HCT116 (cell line): ENCODE measurements around the gene MSLN. TPM values are rescaled to one million over a fixed set of nuclear protein-coding genes. Genes with fewer than 3 reads are reported as not detected.

Experiments used
- ATAC-seq: fragments of 200-7000 bp; cut with Tn5 transposase; 2 replicates; pipeline ENCODE4 v1.9.1; 2020; ENCODE audit warnings: mild to moderate bottlenecking, moderate library complexity
- BruUV-seq: library from RNA; stranded (reverse); fragments of 400-500 nt; replicated peaks from 2 replicates; lab custom pipeline; 2021; lab: Mats Ljungman, UMichigan
- CTCF ChIA-PET: fragments of 300-600 bp; sonication (Branson Sonifier 250); formaldehyde crosslinking; loops from one replicate; lab custom pipeline; 2021; ENCODE audit warnings: antibody characterized with exemption; lab: Charles Lee
- POLR2A ChIA-PET: fragments of 300-600, 350-600 bp; sonication (Branson Sonifier 250); formaldehyde crosslinking; loops from one replicate; lab custom pipeline; 2021; ENCODE audit warnings: antibody characterized with exemption; lab: Charles Lee
- RAD21 ChIA-PET, 2 experiments: fragments of 300-600 bp; sonication (Branson Sonifier 250); formaldehyde crosslinking; loops; one replicate each; lab custom pipeline; 2023; ENCODE audit warnings: low total read pairs in 2 of 2; ENCODE audit not compliant: uncharacterized antibody in 2 of 2, unreplicated experiment in 2 of 2, low non-redundant PET in 1 of 2; lab: Charles Lee
- DNase-seq: peaks from one replicate; pipeline ENCODE4 v3.0.0-alpha.2; 2010; ENCODE audit warnings: low read depth, low spot score
- H2AFZ ChIP-seq: fragments of 200-600 bp; shearing (Covaris generic), sonication (generic); 2 replicates; pipeline ENCODE4 v1.6.1; 2017; ENCODE audit warnings: low read depth, mixed run types, mixed read lengths, antibody characterized with exemption, low read length; ENCODE audit not compliant: poor library complexity, severe bottlenecking
- H3K27ac ChIP-seq: 2 replicates; pipeline ENCODE4 v1.5.1; 2012; ENCODE audit warnings: low read depth, low read length
- H3K27me3 ChIP-seq: fragments of 200-600 bp; sonication (generic); 2 replicates; pipeline ENCODE4 v1.6.1; 2016; ENCODE audit warnings: mixed run types, low read length, mixed read lengths; ENCODE audit not compliant: insufficient read depth
- H3K36me3 ChIP-seq, 2 experiments: fragments of 200-500 bp in 1 of 2; fragments of 200-600 bp in 1 of 2; sonication (Bioruptor generic) in 1 of 2; sonication (generic) in 1 of 2; 2 replicates each; pipeline versions ENCODE4 v1.5.1 to v1.6.1; 2014 to 2016; ENCODE audit warnings: low read length in 2 of 2, inconsistent platforms in 1 of 2, mixed read lengths in 1 of 2, mixed run types in 1 of 2; ENCODE audit not compliant: insufficient read depth in 2 of 2, control insufficient read depth in 1 of 2
- H3K4me1 ChIP-seq, 2 experiments: fragments of 200-600 bp in 1 of 2; sonication (generic) in 1 of 2; 2 replicates each; pipeline versions ENCODE4 v1.5.1 to v1.6.1; 2012 to 2017; ENCODE audit warnings: low read length in 2 of 2, inconsistent platforms in 1 of 2, mild to moderate bottlenecking in 1 of 2, mixed read lengths in 1 of 2, mixed run types in 1 of 2, moderate library complexity in 1 of 2; ENCODE audit not compliant: insufficient read depth in 2 of 2, control insufficient read depth in 1 of 2
- H3K4me2 ChIP-seq: fragments of 200-600 bp; sonication (generic); 2 replicates; pipeline ENCODE4 v1.6.1; 2017; ENCODE audit warnings: mixed run types, low read length, mixed read lengths
- H3K4me3 ChIP-seq, 2 experiments: fragments of 200-600 bp in 1 of 2; sonication (generic) in 1 of 2; replicated peaks in 1 of 2; 2 replicates each; pipeline ENCODE4 v1.5.1; 2011 to 2016; ENCODE audit warnings: low read length in 2 of 2, control low read depth in 1 of 2, low read depth in 1 of 2, mild to moderate bottlenecking in 1 of 2, mixed read lengths in 1 of 2, mixed run types in 1 of 2
- H3K79me2 ChIP-seq: fragments of 200-600 bp; sonication (generic); 2 replicates; pipeline ENCODE4 v1.6.1; 2017; ENCODE audit warnings: mild to moderate bottlenecking, mixed run types, low read length, moderate library complexity, mixed read lengths; ENCODE audit not compliant: insufficient read depth
- H3K9ac ChIP-seq: fragments of 200-600 bp; sonication (generic); 2 replicates; pipeline ENCODE4 v1.6.1; 2016; ENCODE audit warnings: low read length, mixed read lengths
- H3K9me2 ChIP-seq: fragments of 200-600 bp; sonication (generic), shearing (Covaris generic); 2 replicates; pipeline ENCODE4 v1.6.1; 2017; ENCODE audit warnings: mixed run types, mild to moderate bottlenecking, moderate library complexity; ENCODE audit not compliant: insufficient read depth
- H3K9me3 ChIP-seq, 2 experiments: fragments of 200-500 bp in 1 of 2; fragments of 200-600 bp in 1 of 2; sonication (Bioruptor generic) in 1 of 2; sonication (generic) in 1 of 2; 2 replicates each; pipeline ENCODE4 v1.6.1; 2014 to 2017; ENCODE audit warnings: low read length in 2 of 2, mixed read lengths in 2 of 2, inconsistent platforms in 1 of 2, low read depth in 1 of 2, mild to moderate bottlenecking in 1 of 2, mixed run types in 1 of 2, moderate library complexity in 1 of 2; ENCODE audit not compliant: control insufficient read depth in 1 of 2, insufficient read depth in 1 of 2
- H4K20me1 ChIP-seq: fragments of 200-600 bp; sonication (generic), shearing (Covaris generic); 2 replicates; pipeline ENCODE4 v1.6.1; 2017; ENCODE audit warnings: mixed run types, mild to moderate bottlenecking, moderate library complexity; ENCODE audit not compliant: insufficient read depth
- CBX3 ChIP-seq: IDR thresholded peaks from 2 replicates; pipeline ENCODE4 v1.6.1; 2012; ENCODE audit warnings: low read depth
- CEBPB ChIP-seq: IDR thresholded peaks from 2 replicates; pipeline ENCODE4 v1.6.1; 2012; ENCODE audit warnings: low read depth
- ELF1 ChIP-seq: IDR thresholded peaks from 2 replicates; pipeline ENCODE4 v1.6.1; 2012; ENCODE audit warnings: low read depth, borderline replicate concordance
- POLR2AphosphoS5 ChIP-seq: IDR thresholded peaks from 2 replicates; pipeline ENCODE4 v1.6.1; 2011; ENCODE audit warnings: mild to moderate bottlenecking, low read depth, low read length, moderate library complexity
- SRF ChIP-seq: IDR thresholded peaks from 2 replicates; pipeline ENCODE4 v1.6.1; 2012; ENCODE audit warnings: low read depth
- TCF7L2 ChIP-seq: IDR thresholded peaks from 2 replicates; pipeline ENCODE4 v1.7.0; 2011; ENCODE audit warnings: borderline replicate concordance, inconsistent platforms; ENCODE audit not compliant: insufficient read depth, insufficient read length; ENCODE audit errors: extremely low read depth
- intact Hi-C: fragments of 100-400 bp; cut with micrococcal nuclease; formaldehyde crosslinking; loops from 2 replicates; pipeline ENCODE4 v1.10.0; 2022
- total RNA-seq: library from RNA; stranded (reverse); gene quantifications from one replicate; pipeline ENCODE4 v1.2.1, GENCODE V29; 2021; ENCODE audit not compliant: unreplicated experiment
- TF ChIP-seq, protein P1 (sequence below): IDR thresholded peaks from 2 replicates; pipeline ENCODE4 v1.6.1; 2012; ENCODE audit warnings: low read depth
- TF ChIP-seq, protein P2 (sequence below), 3 experiments: fragments of 200-600 bp in 1 of 3; sonication (generic) in 1 of 3; IDR thresholded peaks in 2 of 3; conservative IDR thresholded peaks in 1 of 3; 2 replicates each; pipeline ENCODE4 v1.5.1; 2012 to 2017; ENCODE audit warnings: low read depth in 2 of 3, low read length in 2 of 3, antibody characterized with exemption in 1 of 3, borderline replicate concordance in 1 of 3, control low read depth in 1 of 3, mild to moderate bottlenecking in 1 of 3, mixed read lengths in 1 of 3, mixed run types in 1 of 3, moderate library complexity in 1 of 3; ENCODE audit not compliant: insufficient read depth in 1 of 3
- TF ChIP-seq, protein P3 (sequence below): IDR thresholded peaks from 2 replicates; pipeline ENCODE4 v1.6.1; 2012

Gene MSLN
- total RNA-seq, 1 experiment from 2014 or later, result 40.9 TPM

DNA sequence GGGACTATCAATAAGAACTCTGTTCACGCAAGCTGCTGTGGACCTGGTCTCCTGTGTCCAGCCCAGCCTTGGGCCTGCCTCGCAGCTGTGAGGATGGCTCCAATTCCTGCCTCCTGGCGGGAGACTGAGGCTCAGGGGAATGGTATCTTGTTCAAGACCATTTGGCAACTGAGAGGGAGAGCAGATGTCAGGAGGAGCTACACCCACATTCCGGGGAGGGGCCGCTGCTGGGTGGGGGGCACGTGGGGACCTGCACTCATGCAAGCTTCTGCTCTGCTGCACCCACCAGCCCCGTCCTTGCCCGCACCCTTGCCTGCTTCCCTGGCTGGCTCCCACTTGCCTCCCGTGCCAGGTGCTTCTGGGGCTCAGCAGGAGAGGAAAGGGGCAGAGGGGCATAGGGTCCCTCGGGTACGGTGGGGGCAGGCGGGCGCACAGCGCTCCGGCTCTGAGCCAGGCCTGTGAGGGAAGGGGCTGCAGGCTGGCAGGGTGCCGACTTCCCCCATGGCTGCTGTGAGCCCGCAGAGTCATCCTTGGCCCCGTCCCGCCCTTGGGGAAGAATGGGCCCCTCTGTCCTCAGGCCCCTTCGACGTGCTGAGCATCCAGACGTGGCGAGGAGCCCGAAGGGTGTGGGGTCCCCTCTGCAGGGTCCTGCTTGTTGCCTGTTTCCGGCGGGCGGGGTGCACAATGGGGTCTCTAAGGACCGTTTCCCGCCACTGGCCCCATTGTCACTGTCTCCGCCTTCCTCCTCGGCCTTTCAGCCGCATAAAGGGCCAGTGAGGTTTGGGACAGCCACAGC lies 42.9 kb upstream of the MSLN start:
- Histone ChIP-seq H3K4me3 (no peak overlapping the region), H3K4me1 (peaks cover 37 to 74% of the 10 kb centered on the region in 2 experiments), H3K36me3 (no peaks in the 10 kb centered on the region), H3K27ac (no peak overlapping the region; the same call in 1 of the 2 replicates), H3K4me2 (no peak overlapping the region), H2AFZ (no peak overlapping the region), H3K9me2 (no peaks in the 10 kb centered on the region), H3K9ac (no peak overlapping the region), H4K20me1 (peaks cover 3% of the 10 kb centered on the region; the same call in 1 of the 2 replicates), H3K27me3 (no peaks in the 10 kb centered on the region), H3K9me3 (no peaks in the 10 kb centered on the region), H3K79me2 (peaks cover 25% of the 10 kb centered on the region)
- ChIA-PET RAD21 (no interaction called here), CTCF (no interaction called here), POLR2A (no interaction called here)
- BruUV-seq, result no TSS peak
- TF ChIP-seq ELF1 (no peak), TCF7L2 (no peak)
- no peak for ATAC-seq
- no peak for DNase-seq
- intact Hi-C loops, result no loop called here

DNA sequence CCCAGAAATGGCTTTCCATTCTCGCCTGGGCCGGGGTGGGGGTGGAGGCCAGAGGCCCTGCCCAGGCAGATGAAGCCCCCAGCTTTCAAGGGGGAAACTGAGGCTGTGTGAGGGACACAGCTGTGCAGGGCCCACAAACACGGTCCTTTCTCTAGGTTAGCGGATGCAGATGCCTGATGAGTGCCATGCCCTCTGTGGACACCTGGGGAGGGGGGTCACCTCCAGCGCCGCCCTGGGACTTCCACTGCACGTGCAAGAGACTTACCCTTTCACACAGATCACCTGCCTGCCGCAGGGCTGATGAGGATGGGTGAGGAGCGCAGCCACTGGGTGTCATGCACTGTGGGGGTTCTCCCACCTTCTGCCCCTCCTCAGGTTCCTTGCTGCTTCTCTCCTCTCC lies 42.1 kb upstream of the MSLN start:
- Histone ChIP-seq H3K9me2 (no peaks in the 10 kb centered on the region), H2AFZ (no peak overlapping the region), H3K9me3 (no peaks in the 10 kb centered on the region), H3K9ac (no peak overlapping the region), H3K27me3 (no peaks in the 10 kb centered on the region), H4K20me1 (peaks cover 3% of the 10 kb centered on the region; the same call in 1 of the 2 replicates), H3K27ac (peak overlapping the region; percentile 100; the same call in 1 of the 2 replicates), H3K4me2 (peak overlapping the region; percentile 80), H3K79me2 (peaks cover 25% of the 10 kb centered on the region), H3K4me3 (no peak overlapping the region), H3K4me1 (peaks cover 36 to 78% of the 10 kb centered on the region in 2 experiments), H3K36me3 (no peaks in the 10 kb centered on the region)
- ChIA-PET CTCF (interaction anchor here (1.8 kb wide), 1 partner anchor 70 kb away, joined by 6 read pairs; the partner anchor contains the start of genes CHTF18 and RPUSD1), POLR2A (no interaction called here), RAD21 (no interaction called here)
- no TSS peak for BruUV-seq
- no peak for DNase-seq
- ATAC-seq, result no peak
- TF ChIP-seq, protein P1, sequence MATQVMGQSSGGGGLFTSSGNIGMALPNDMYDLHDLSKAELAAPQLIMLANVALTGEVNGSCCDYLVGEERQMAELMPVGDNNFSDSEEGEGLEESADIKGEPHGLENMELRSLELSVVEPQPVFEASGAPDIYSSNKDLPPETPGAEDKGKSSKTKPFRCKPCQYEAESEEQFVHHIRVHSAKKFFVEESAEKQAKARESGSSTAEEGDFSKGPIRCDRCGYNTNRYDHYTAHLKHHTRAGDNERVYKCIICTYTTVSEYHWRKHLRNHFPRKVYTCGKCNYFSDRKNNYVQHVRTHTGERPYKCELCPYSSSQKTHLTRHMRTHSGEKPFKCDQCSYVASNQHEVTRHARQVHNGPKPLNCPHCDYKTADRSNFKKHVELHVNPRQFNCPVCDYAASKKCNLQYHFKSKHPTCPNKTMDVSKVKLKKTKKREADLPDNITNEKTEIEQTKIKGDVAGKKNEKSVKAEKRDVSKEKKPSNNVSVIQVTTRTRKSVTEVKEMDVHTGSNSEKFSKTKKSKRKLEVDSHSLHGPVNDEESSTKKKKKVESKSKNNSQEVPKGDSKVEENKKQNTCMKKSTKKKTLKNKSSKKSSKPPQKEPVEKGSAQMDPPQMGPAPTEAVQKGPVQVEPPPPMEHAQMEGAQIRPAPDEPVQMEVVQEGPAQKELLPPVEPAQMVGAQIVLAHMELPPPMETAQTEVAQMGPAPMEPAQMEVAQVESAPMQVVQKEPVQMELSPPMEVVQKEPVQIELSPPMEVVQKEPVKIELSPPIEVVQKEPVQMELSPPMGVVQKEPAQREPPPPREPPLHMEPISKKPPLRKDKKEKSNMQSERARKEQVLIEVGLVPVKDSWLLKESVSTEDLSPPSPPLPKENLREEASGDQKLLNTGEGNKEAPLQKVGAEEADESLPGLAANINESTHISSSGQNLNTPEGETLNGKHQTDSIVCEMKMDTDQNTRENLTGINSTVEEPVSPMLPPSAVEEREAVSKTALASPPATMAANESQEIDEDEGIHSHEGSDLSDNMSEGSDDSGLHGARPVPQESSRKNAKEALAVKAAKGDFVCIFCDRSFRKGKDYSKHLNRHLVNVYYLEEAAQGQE, result no peak
- peak; percentile 38; the same call in 1 of the 2 replicates for TF ChIP-seq POLR2AphosphoS5
- TF ChIP-seq, protein P2, sequence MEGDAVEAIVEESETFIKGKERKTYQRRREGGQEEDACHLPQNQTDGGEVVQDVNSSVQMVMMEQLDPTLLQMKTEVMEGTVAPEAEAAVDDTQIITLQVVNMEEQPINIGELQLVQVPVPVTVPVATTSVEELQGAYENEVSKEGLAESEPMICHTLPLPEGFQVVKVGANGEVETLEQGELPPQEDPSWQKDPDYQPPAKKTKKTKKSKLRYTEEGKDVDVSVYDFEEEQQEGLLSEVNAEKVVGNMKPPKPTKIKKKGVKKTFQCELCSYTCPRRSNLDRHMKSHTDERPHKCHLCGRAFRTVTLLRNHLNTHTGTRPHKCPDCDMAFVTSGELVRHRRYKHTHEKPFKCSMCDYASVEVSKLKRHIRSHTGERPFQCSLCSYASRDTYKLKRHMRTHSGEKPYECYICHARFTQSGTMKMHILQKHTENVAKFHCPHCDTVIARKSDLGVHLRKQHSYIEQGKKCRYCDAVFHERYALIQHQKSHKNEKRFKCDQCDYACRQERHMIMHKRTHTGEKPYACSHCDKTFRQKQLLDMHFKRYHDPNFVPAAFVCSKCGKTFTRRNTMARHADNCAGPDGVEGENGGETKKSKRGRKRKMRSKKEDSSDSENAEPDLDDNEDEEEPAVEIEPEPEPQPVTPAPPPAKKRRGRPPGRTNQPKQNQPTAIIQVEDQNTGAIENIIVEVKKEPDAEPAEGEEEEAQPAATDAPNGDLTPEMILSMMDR (IDR thresholded peaks at IDR 0.05 in 2 of 3, conservative IDR thresholded peaks at IDR 0.05 in 1 of 3; ENCODE audit: borderline replicate concordance in 1 of 3, insufficient read depth in 1 of 3, low read depth in 2 of 3, low read length in 2 of 3), result no peak
- TF ChIP-seq CBX3, result no peak
- TF ChIP-seq, protein P3, sequence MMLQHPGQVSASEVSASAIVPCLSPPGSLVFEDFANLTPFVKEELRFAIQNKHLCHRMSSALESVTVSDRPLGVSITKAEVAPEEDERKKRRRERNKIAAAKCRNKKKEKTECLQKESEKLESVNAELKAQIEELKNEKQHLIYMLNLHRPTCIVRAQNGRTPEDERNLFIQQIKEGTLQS, result no peak
- TF ChIP-seq SRF, result no peak
- TF ChIP-seq TCF7L2, result no peak
- no peak for TF ChIP-seq CEBPB
- intact Hi-C loops, result no loop called here
